ENCODE data around the gene SH3TC2.

GRCh38 chr5:149073213-149073612, 10.4 kb upstream of the SH3TC2 start:
- no peak for TF ChIP-seq CTCF (conservative IDR thresholded peaks at IDR 0.05; ENCODE audit: low read depth, low read length)
- no peak for TF ChIP-seq USF2 (IDR thresholded peaks at IDR 0.05; ENCODE audit: low read depth, low read length)
- no peak for TF ChIP-seq POLR2A (IDR thresholded peaks at IDR 0.05; ENCODE audit: low read depth, low read length)
- TF ChIP-seq FOS (IDR thresholded peaks at IDR 0.05; ENCODE audit: low read depth, low read length) = no peak

All from IMR-90 (cell line).